ENCODE data around the gene GNAS-AS1.
A peak's percentile ranks its signal among the peaks of the same experiment; 100 is the strongest.

The GNAS-AS1 gene

DNA sequence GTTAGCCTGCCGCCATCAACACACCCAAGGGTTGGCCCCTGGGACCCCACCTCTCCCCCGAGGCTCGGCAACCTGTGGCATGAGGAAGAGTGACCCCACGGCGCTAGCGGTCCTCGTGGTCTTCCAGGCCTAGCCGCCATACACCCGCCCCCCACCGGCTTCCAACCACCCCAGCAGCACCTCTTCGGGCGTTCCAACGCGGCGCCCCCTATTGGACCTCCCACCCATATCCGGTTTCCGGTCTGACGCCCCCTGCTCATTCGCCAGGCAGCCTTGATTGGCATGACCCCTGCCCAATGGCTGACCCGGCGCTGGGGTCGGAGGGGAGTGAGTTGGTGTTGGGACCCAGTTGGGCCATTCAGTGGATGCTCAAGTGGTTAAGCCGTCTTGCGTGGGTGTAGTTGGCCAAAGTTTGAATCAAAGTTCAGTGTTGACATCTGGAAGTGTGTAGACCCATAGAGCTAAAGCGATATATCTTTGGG is at the start of gene GNAS-AS1:
GNAS-AS1 (minus strand) TSS at position 210 of the 482 bp plus-strand sequence.
- DNase-seq = peak; percentile 95

DNA sequence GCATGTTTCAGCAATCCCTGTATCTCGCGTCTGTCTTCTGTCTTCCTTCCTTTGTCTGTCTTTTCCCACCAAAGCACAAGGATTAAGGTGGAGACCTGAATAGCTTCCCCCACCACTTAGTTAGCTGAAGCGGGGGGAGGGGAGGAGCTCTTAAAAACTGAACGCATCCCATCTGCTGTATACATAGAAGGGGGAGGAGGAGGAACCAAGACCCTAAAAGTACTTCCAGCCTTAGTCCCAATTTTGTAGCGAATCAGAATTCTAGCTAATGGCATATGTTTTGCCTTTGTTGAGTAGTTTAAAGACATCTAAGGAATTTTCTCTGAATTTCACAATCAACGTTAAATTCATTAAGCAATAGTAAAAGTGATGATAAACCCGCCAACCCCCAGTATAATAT is 49.7 kb upstream of the GNAS-AS1 start:
- DNase-seq = peak; percentile 45

DNA sequence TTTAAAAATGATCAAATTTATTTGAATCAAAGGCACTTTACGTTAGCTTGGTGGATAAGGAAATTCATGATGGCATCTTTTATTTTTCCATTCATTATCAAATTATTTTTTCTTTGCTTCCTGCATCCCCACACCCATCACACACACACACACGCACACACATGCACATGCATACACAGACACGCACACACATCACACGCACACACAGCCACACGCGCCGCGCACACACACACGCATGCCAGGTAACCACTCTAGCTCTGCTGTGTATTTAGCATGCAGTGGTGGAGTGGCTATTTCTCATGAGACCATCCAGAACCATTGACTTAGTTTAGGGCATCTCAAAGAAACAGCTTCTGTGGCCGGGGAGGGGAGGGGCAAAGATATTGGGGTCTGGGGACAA is 48.8 kb upstream of the GNAS-AS1 start:
- no peak for DNase-seq

DNA sequence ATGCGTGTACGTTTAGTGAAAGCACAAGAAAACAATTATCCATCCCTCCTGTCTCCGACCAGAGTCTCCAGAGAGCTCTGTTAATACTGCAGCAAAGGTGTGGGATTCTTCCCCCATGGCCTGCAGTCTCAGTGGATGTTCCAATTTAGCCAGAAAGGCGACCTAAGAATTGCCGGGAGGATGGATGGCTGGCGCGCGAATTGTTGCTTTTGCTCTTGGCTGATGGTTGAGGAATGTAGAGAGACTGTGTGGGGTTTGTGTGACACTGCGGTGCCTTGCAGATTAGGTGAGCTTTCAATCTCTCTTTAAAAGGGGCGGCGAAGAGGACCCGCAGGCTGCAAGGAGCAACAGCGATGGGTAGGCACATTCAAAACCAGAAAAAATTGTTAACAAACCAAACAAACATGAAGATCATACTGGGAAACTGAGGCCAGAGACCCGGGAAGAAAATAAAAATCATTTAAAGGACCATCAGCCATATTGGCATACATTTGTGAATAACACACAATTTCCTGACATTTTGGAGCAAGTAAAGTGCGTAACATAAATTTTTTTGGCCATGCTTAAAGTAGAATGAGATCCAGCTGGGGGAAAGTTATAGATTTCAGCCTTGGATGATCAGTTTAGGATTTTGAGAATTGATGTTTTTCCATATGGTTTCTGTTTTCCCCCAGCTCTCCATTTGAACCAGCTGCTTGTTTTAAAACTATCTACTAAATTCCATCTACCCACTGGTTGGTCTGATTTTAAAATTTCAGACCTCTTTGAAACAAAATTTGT is 48.1 kb upstream of the GNAS-AS1 start:
- no peak for DNase-seq

DNA sequence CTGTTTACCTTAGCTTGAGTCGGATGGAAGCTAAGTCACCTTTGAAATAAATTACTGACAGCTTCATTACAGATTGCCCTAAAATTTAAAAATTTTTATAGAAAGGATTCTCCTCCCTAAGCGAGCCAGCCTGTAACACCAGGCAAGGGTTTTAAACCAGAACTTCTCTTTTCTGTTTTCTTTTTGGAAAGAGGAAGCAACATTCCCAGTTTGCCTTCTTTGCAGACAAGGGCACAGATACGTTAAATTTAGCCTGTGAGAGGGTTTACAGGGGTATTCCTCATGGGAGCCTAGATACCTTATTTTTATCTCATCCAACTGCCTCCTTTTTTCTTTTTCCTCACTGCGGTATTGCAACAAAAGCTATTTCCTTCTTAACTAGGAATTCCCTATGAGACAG is 46.8 kb upstream of the GNAS-AS1 start:
- no peak for DNase-seq

DNA sequence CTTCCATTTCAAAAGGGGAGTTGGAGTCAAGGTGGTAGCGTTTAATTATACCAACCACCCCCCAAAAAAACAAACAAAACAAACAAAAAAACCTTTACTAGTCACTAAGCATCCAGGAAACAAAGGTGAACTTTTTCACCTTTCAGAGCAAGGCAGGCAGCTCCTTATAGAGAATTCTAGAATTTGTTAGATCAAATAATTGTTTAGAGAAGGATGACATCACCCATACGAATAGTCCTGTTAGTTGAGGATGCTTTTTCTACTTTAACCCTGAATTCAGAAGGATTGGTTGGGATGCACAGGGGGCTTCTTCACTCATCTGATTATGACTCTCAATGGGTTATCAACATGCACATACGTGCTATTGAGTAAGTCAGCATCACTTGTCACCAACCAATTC is 46.1 kb upstream of the GNAS-AS1 start:
- no peak for DNase-seq

DNA sequence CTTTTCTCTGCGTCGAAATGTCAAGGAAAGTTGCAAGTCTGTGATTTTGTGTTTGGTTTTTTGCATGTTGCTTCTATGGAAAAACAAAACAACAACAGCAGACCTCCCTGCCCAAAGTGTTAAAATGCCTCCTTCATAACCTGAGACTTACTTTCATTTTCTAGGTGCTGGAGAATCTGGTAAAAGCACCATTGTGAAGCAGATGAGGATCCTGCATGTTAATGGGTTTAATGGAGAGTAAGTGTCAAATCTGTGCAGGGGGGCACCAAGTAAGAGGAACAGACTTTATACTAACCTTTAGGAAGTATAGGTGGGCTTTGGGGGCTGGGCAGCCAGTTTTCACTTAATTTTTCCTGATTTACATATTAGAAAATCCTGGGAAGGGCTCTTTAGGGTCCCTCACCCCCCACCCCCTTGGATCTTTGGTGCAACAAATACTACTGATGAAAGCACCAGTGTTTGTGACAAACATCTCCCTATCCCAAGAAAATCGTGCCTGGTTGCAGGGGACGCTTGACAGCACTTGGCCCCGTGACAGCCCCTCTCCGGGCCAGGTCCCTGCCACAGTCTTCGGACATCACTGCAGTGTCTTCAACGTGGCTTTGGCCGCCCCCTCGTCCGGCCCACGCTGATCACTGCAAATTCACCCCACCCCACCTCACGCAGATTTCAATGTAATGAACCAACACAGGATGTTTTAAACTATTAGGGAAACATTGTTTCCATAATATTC is 44.9 kb upstream of the GNAS-AS1 start:
- no peak for DNase-seq

DNA sequence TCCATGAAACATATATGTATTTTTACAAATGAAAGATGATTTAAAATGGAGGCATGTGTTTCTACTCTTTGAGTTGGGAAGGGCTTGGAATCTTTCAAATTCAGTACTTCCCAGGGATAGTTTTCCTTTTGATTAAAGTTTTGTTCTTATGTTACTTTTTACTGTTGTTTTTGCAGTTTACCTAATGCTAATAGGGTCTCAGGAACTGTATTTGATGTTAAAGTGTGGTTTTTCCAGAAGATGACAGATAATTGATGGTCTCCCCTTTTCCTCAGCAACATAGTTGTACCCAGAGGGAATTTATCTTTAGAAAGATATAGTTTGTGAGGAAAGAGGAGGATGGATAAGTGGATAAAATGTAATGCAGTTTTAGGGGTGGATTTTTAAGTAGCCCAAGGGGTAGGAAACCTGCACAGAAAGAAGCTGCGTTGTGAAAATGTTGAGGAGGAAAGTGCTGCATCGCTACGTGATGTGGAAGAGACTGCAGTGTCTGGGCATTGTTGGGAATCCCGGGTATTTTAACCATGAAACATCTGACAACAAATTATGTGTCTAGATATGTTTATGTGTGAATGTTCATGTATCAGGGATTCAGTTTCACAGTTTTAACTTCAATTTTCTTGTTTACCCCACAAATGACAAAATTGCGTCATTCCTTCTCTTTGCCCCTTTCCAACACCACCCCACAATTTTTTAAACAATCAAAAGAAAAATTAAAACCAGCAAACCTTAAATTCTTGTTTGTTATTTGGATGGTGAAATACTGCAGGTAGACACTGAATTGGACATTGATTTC is 44.1 kb upstream of the GNAS-AS1 start:
- DNase-seq = no peak

DNA sequence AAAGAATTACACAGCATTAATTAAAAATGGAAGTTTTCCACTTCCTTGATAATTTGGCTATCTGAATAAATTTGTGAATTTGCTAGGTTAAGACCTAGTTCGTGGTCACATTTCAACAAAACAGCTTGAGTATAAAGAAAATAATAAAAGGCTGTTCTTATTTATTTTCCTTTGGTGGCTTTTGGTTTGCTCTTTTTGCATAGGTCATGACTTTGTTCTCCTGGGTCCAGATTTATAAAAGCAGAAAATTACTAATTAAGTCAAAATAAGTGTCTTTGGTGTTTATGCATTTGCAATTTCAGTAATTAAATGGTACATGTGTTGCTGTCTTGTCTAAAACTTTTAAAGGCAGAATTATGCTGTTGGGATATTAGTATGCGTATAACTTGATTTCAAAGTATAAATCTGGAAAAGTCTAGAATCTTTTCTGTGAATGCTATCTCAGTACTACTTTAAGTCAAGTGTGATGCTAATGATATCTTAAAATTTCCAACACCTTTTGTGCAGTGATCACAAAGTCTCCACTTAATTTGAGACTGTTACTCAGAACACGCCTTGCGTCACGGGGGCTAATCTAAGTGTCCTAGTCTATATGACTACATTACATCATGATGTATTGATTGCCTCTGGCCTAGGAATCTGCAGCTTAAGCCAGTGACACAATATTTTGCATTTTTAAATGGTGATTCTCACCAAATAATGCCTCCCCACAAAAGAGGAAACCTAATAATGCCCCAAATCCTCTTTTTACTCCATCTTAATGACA is 42.8 kb upstream of the GNAS-AS1 start:
- peak; percentile 55 for DNase-seq

DNA sequence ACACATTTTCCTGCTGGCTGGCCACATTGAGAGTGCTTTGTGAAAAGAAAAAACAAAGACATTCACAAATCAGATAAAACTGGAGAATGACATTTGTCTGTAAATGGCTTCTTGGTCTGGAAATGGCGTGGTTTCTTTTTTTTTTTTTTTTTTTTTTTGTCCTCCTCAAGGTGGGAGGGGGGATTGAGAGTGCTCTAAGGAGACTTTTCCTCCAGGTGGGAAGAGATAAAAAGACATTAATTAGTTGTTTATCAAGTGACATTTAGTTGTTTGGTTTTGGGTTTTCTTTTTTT is 42.2 kb upstream of the GNAS-AS1 start:
- no peak for DNase-seq

DNA sequence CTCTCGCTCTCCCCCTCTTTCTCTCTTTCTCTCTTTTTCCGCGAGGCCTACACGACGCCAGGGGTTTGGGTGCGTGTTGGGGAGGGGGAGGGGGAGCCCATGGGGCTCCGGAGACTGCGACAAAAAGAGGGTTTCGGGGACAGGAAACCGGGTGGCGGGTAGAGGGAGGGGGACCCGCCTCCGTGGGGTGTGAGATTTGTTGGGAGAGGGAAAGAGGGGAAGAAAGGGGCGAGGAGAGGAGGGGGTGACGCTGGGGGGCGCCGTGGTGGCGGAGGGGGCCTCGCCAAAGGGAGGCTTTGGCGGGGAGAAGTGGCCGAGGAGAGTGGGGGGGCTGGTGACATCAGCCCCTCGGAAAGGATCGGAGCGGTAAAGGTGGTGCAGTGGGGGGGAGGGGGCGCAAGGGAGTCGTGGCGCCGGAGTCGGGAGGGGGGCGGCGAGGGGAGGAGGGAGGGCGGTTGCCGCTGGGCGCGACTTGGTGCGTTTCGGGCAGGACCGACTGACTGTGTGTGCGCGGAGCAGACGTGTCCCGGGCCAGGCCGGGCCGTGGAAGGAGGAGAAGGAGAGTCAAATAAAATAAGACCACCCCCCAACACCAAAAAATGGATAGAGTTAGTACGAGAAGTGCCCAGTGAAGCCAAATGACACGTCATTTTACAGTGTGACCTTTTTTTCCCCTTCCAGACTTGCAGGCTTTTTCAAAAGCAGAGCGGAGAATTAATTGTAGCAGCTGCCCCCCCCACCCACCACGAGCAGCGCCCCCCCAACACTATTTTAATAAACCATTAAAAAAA is 41.6 kb upstream of the GNAS-AS1 start:
- DNase-seq = peak; percentile 84

DNA sequence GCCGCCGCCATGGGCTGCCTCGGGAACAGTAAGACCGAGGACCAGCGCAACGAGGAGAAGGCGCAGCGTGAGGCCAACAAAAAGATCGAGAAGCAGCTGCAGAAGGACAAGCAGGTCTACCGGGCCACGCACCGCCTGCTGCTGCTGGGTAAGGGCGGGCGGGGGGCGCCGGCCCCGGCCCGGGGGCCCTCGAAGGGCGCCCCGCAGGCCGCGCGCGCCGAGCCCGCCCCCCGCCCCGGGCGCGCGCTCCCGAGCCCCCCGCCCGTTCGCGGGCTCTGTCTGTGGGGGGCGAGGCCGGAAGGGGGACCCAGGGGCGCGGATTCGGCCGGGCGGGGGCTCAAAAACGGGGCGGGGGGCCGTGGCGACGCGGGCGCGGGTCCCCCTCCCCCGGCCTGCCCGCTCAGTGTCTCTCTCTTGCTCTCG is 41.0 kb upstream of the GNAS-AS1 start:
- DNase-seq = peak; percentile 41

DNA sequence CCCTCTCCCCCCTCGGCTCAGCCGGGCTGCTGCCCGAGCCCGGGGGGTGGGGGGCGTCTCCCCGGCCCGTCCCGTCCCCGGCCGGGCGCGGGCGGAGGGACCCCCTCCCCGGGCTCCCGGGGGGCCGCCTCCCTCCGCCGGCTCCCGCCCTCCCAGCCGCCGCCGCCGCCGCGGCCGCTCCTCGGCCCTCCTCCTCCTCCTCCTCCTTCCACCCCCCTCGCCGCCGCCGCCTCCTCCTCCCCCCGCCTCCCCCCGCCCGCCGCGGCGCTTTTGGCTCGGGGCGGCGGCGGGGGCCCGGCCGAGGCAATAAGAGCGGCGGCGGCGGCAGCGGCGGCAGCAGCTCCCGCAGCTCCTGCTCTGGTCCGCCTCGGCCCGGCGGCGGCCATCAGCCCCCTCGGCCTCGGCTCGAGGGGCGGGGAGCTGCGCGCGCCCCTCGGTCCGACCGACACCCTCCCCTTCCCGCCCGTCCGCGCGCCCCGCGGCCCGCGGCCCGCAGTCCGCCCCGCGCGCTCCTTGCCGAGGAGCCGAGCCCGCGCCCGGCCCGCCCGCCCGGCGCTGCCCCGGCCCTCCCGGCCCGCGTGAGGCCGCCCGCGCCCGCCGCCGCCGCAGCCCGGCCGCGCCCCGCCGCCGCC is 40.5 kb upstream of the GNAS-AS1 start:
- peak; percentile 88 for DNase-seq

DNA sequence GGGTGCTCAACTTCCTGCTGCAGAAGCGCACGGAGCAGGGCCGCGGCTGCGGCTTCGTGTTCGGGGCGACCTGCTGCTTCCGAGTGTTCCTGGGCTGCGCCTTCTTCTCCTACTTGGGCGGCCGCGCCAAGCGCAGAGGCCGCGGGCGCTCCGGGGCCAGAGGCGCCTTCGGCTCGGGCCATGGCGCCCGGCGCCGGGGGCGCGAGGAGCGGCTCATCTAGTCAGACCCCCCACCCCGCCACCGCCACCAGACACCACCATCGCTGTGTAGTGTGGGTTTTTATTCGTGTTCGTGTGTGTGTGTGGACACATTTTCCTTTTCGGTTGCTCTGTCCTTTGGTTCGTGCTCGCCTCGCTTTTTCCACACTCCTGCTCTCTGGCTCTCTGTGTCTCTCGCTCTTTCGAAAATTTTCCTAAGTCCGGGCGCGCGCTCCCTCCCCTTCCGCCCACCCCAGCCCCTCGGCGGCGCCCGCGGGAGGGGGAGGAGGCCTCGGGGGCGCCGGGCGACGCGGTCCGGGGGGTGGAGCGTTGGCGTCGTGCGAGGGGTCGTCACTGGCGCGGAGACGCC is 39.9 kb upstream of the GNAS-AS1 start:
- peak; percentile 90 for DNase-seq

DNA sequence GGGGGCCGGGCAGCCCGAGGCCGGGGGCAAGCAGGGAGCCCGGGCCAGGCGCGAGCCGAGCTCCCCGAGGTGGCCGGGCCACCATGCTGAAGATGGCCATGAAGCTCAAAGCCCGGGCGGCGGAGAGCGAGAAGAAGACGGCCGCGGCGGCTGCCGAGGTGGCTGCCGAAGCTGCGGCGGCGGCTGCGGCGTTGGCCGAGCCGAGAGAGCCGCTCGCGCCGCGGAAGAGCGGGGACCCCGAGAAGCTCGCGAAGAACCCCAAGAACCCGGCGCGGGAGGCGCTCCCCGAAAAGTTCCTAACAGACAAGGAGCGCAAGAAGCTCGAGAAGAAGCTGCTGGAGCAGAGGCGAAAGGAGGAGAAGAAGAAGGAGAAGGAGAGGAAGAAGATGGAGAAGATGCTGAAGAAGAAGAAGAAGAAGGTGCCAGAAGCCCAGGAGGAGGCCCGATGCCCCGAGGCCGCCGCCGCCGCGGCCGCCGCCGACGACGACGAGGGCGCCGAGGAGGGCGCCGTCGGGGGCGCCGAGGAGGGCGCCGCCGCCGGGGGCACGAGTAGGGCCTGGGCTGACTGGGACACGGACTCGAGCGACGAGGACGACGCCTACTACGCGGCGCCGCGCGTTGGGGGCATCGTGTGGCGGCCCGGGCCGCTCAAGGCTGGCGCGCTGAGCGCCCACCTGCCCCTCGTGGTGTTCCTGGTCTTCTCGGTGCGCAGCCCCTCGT is 39.3 kb upstream of the GNAS-AS1 start:
- no peak for DNase-seq

DNA sequence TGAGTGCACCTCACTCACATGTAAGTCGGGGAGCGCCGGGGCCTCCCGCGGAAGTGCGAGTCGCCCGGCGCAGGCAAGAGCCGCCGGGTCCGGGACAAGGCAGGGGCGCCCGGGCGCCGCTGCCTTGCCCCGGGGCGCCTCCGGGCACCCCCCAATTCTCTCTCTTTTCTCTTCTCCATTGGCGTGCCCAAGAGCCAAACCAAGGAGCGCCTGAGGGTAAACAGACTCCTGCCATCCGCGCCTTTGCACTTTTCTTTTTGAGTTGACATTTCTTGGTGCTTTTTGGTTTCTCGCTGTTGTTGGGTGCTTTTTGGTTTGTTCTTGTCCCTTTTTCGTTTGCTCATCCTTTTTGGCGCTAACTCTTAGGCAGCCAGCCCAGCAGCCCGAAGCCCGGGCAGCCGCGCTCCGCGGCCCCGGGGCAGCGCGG is 38.6 kb upstream of the GNAS-AS1 start:
- DNase-seq = no peak

DNA sequence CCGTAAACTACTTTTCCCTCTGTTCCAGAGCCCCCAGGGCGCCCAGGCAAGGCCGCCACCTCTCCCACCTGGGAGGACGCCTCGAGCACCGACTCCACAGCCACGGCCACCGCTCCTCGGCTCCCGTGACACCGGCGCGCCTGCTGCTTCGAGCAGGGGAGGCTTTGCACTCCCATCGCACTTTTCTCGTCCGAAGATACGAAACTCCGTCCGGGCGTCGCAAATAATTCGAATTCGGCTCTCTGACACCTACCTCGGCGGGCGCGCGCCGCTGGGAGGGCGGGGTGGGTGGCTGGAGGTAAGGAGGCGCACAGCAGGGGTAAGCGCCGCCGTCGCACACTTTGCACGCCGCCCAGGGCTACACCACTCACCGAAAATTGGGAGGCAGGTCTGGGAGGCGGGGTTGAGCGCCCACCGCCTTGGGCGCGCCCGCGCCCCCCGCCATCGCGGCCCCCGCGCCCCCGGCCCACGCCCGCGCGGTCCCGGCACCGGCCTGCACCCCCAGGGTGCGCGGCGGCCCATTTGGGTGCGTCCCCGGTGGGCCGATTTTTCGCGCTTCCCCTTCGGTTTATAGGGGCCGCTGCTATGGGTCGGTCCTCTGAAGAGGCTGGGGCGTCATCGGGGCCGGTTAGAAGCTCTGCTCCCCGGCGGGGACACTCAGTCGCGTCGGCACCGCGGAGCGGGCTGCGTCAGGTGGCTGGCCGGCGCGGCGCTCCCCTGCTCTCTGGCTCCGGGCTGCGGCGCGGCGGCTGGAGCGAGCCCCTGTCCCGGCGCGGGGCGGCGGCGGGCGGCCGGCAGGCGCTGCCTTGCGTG is 38.0 kb upstream of the GNAS-AS1 start:
- DNase-seq = peak; percentile 85

DNA sequence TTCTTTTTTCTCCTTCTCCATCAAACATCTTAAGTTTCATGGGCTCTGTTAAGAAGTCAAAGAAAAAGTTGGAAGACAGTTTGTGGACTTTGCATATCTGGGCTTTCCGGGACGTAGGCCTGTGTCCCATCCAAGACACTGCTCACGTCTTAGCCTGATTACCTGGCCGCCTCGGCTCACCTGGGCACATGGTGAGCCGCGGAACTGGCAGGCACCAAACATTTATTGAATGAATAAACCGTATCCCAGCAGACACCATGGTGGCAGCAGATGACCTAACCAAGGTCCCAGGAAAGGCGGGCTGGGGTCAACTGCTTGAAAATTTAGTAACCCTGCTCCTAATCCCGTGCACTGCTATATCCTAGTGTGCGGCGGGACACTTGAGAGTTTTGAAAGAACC is 37.4 kb upstream of the GNAS-AS1 start:
- no peak for DNase-seq

DNA sequence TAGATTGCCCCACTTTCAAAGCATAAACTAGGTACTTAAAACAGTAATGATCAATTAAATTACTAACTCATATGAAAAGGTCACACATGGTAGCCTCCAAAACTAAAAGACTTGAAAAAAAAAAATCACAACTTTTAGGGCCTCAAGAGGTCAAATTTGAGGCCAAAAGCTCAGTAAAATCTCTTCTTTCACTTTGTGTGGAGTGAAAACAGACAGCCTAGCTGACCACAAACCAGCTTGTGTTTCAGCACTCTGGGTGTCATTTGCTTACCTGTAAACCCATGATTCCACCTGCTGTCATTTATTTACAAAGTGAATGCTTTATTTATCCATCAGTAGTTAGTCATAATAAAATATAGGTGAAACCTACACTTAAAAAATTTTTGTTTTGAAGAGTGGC is 35.8 kb upstream of the GNAS-AS1 start:
- DNase-seq = no peak

DNA sequence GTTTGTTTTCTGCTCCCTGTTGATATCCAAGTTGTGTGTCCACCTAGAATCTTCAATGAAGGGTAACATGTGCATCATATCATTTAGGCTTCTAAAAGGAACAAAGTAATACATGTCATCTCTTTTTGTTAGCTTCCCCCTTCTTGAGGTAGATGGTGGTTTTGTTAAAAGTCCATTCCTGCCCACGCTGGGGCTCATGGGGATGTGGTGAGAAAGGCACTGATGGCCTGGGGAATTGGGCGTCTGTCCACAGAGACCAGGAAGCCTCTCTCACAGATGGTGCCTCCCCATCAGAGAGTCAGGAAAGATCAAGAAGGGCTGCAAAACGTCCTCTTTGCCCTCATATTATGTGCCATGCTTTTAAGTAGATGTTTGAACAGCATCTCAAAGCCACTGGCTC is 34.3 kb upstream of the GNAS-AS1 start:
- DNase-seq = no peak
